Sigmoid colon (tissue), 3 donors: ENCODE results near the gene DIP2C.

Experiments
- POLR2A ChIP-seq, 2 donors: fragments of 450-650 bp; IDR thresholded peaks; one replicate each; pipeline ENCODE4 v1.6.1; 2016; ENCODE audit warnings: antibody characterized with exemption in 2 of 2, mild to moderate bottlenecking in 2 of 2, moderate library complexity in 2 of 2
- TF ChIP-seq, protein P1 (sequence below), 4 experiments: fragments of 450-650 bp in 3 of 4; fragments of 200-600 bp in 1 of 4; IDR thresholded peaks; one replicate each; pipeline ENCODE4 v1.5.1; 2016 to 2019; ENCODE audit warnings: antibody characterized with exemption in 4 of 4, mild to moderate bottlenecking in 3 of 4, moderate library complexity in 2 of 4

- TF ChIP-seq, protein P1, sequence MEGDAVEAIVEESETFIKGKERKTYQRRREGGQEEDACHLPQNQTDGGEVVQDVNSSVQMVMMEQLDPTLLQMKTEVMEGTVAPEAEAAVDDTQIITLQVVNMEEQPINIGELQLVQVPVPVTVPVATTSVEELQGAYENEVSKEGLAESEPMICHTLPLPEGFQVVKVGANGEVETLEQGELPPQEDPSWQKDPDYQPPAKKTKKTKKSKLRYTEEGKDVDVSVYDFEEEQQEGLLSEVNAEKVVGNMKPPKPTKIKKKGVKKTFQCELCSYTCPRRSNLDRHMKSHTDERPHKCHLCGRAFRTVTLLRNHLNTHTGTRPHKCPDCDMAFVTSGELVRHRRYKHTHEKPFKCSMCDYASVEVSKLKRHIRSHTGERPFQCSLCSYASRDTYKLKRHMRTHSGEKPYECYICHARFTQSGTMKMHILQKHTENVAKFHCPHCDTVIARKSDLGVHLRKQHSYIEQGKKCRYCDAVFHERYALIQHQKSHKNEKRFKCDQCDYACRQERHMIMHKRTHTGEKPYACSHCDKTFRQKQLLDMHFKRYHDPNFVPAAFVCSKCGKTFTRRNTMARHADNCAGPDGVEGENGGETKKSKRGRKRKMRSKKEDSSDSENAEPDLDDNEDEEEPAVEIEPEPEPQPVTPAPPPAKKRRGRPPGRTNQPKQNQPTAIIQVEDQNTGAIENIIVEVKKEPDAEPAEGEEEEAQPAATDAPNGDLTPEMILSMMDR (IDR thresholded peaks at IDR 0.05) = no peak
- TF ChIP-seq POLR2A (IDR thresholded peaks at IDR 0.05) = no peak
Observed at GRCh38 chr10:372566-372965, 316.9 kb downstream of the DIP2C start.
